GM18498 (cell line): ENCODE measurements around the gene CAP2.
"Not testable (repeated sequence)": the region's sequence is repeated elsewhere in the genome, so short reads cannot be mapped to it uniquely, and the experiment has no call there.

ENCODE experiments used
- ATAC-seq: cut with Tn5 transposase; IDR thresholded peaks from one replicate; pipeline ENCODE4 v1.9.1; 2021; ENCODE audit warnings: mild to moderate bottlenecking, moderate library complexity; ENCODE audit not compliant: unreplicated experiment

CAP2 gene

GRCh38 chr6:17439243-17439993 lies 46.0 kb downstream of the CAP2 start:
- ATAC-seq: no peak

GRCh38 chr6:17440811-17441210 lies 47.4 kb downstream of the CAP2 start:
- not testable (repeated sequence) for ATAC-seq

GRCh38 chr6:17442196-17442595 lies 48.8 kb downstream of the CAP2 start:
- ATAC-seq: no peak

GRCh38 chr6:17446713-17447112 lies 53.3 kb downstream of the CAP2 start:
- peak; percentile 29 for ATAC-seq

- no peak for ATAC-seq
Measured at GRCh38 chr6:17448165-17448564, 54.8 kb downstream of the CAP2 start.

- ATAC-seq: no peak
Measured at GRCh38 chr6:17450397-17450796, 57.0 kb downstream of the CAP2 start.

GRCh38 chr6:17450832-17451231 lies 57.4 kb downstream of the CAP2 start:
- ATAC-seq: no peak

GRCh38 chr6:17452096-17452495 lies 58.7 kb downstream of the CAP2 start:
- ATAC-seq: no peak

GRCh38 chr6:17454316-17455005 lies 61.1 kb downstream of the CAP2 start:
- ATAC-seq: no peak

GRCh38 chr6:17455919-17456318 lies 62.5 kb downstream of the CAP2 start:
- no peak for ATAC-seq

GRCh38 chr6:17456711-17457110 lies 63.3 kb downstream of the CAP2 start:
- ATAC-seq: no peak

GRCh38 chr6:17457405-17457804 lies 64.0 kb downstream of the CAP2 start:
- ATAC-seq: no peak

- ATAC-seq: no peak
Measured at GRCh38 chr6:17457956-17458355, 64.6 kb downstream of the CAP2 start.

- no peak for ATAC-seq
Measured at GRCh38 chr6:17458966-17459365, 65.6 kb downstream of the CAP2 start.

GRCh38 chr6:17460862-17461261 lies 67.5 kb downstream of the CAP2 start:
- ATAC-seq: no peak

- no peak for ATAC-seq
Measured at GRCh38 chr6:17466147-17466546, 72.8 kb downstream of the CAP2 start.

GRCh38 chr6:17466707-17467106 lies 73.3 kb downstream of the CAP2 start:
- no peak for ATAC-seq

- no peak for ATAC-seq
Measured at GRCh38 chr6:17469006-17469832, 75.8 kb downstream of the CAP2 start.

GRCh38 chr6:17470202-17470937 lies 77.0 kb downstream of the CAP2 start:
- ATAC-seq: no peak

- ATAC-seq: no peak
Measured at GRCh38 chr6:17470938-17471327, 77.5 kb downstream of the CAP2 start.

GRCh38 chr6:17472653-17473183 lies 79.3 kb downstream of the CAP2 start:
- no peak for ATAC-seq
